GM19023 (cell line): ENCODE measurements around the gene CEPT1.

Experiments used
- ATAC-seq: cut with Tn5 transposase; IDR thresholded peaks from one replicate; pipeline ENCODE4 v1.9.1; 2021; ENCODE audit warnings: mild to moderate bottlenecking, moderate library complexity; ENCODE audit not compliant: unreplicated experiment

Gene CEPT1

DNA sequence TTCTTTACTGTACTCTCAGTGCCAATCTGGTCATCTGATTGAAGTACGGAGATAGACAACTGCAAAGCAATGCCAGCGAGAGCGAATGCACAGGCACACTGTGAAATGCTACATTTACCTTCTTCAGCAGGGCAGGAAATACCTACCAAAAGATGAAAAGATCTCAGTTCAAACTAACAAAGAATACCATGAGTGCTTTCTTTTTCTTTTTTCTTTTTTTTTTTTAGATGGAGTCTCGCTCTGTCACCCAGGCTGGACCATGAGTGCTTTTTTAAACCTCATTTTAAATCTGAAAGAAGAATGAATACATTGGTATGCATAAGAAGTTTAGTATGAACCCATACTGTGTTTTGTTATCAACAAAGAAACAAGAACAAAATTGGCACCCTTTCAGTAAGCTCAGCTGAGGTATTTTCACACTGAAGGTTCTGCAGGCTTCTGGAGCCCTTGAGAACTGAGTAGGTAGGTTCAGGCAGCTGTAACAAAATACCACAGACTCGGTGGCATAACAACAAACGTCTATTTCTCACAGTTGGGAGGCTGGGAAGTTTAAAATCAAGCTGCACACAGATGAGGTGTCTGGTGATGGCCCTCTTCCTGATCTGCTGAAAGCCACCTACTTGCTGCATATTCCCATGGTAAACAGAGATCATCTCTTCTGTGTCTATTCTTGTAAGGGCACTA lies 85.8 kb downstream of the CEPT1 start:
- ATAC-seq: no peak

DNA sequence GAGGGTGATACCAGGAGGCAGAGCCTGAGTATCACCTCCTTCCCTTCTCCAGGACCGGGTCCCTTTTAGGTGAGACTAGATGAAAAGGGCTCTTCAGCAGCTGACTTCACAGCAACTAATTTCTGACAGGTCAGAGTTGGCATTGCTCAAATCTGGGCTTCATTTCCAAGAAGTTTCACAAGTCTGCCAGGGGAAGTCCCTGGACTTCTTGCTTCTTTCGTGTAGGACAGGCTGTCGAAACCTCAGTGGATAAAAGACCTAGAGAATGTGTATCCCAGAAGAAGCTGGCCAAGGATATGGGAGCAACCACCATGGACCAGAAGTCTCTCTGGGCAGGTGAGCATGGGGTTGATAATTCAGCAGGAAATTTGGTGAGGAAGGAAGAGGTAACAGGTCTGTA lies 87.4 kb downstream of the CEPT1 start, which contains the start of gene CHI3L2:
Gene CHI3L2, plus strand, starts transcription at position 280 of the 400 bp plus-strand sequence. Its CDS starts 17 bp downstream, at position 297.
- ATAC-seq: no peak

DNA sequence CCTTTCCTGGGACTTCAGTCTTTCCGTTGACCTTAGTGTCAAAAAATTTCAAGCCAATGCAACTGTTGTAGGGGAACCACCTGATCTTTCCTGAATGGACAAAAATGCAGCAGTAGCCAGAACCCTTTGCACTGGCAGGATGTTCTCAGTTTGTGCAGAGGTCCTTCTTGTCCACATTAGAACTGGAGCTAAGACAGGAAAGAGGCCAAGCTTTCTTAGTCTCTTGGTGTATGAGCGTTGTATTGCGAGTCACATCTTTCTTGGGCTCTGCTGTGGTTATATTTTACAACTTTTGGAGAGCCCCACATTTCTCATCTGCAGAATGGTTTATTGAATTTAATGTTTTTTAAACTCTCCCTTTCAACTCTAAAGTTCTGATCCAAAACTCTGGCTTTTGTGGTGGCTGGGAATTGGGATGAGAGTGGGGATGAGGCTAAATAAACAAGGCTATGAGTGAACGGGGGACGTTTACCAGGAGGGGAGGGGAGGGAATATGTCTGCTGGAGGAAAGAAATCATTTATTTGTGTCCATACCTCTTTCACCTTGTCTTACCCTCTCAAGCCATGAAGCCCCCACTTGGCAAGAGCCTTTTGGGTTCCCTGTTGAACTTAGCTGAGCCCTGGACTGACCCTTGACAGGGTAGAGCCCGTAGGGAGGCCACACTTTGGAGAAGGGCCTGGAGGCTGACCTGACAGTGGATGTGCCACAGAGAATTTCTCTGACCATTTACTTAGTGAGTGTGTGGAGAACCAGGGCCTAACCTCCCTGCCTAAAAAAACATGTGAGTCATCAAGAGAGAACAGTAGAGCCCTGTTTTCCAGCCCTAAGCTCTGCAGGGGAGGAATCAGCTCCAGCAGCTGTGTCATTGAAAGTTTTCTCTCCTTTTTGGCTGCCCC lies 88.1 kb downstream of the CEPT1 start:
- no peak for ATAC-seq

GRCh38 chr1:111228748-111229126 lies 88.7 kb downstream of the CEPT1 start:
- no peak for ATAC-seq

DNA sequence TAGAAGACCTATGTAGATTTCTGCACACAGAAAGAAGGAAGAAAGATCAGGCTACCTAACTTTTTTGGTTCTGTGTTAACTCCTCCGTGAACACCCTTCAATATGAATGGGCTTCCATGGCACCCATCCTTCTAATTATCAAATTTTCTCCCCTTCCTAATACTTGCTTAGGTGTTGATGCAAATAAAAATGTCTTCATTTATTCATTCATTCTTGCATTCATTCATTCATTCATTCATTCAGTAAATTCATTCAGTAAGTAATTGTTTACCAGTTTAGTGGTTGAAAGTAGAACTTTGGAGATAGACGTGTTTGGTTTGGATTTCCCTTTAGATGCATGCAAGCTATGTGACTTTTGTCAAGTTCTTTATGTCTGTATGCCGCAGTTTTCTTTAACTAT lies 92.1 kb downstream of the CEPT1 start:
- ATAC-seq: no peak

- no peak for ATAC-seq
Measured at GRCh38 chr1:111234258-111234657, 94.2 kb downstream of the CEPT1 start.
